Posterior vena cava (tissue), 2 donors: ENCODE measurements around the gene BARHL1. TPM values are rescaled to one million over a fixed set of nuclear protein-coding genes. Genes with fewer than 3 reads are reported as not detected.

Experiments used
- DNase-seq: peaks from one replicate; pipeline ENCODE4 v3.0.0-alpha.2; 2020; ENCODE audit warnings: low spot score
- intact Hi-C, 2 donors: fragments of 100-400 bp; cut with DNase I; formaldehyde crosslinking; loops; one replicate each; pipeline versions ENCODE4 v1.14.1 to v1.14.2; 2022 to 2023
- total RNA-seq, 2 donors: library from RNA; stranded (reverse); fragmentation: NEBNext Ultra II Directional; extraction: Animal tissue kit (Norgen Biotek cat#: 25700); gene quantifications; one replicate each; pipeline ENCODE4 v1.2.1, GENCODE V29; 2021
- donor health status: DM: yes; HTN: yes; CAD: no.
- donor health status: DM: yes; HTN: yes; CAD: no.

BARHL1 gene
- total RNA-seq, 2 donors from 2014 or later: not detected

DNA sequence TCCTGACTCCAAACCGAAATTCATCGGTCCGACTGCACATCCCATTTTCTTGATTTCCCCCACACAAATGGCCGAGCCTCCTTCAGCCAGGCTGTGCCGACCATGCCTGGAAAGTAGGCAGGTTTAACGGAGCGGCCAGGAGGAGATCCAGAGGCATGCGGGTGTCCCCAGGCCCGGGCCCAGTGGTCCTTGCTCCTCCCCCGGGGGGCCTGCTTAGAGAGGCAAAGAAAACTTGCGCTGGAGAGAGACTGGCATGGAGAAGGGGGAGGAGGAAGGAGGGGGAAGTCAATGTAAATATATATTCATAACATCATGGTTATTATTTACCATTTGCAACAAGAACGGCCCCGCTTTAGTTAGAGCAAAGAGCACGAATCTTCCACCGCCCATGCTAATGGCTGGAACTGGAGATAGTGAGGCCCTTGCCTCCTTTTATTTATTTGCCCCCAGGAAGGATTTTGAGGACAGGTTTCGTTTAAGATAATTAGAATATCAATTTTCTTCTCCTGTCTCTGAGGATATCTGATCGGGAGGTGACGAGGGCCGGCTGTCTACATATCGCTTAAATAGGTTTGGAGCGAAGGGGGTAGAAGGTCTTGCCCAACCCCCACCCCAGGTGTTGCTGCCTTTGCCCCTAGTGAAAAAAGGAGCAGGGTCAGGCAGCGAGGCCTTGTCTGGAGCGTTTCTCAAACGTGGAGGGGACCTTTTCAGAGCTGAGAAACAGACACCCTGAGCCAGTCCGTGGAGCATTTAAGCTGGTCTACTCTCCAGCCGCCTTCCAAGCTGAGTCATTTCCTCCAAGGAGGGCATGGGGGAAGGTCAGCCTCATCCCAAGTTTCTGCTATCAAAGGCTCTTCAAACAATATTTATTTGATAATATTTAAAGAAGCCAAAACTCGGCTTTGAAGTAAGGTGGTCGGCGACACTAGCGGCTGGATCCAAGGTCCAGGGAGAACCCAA is 2.5 kb downstream of the BARHL1 start:
- peak; percentile 47 for DNase-seq
- intact Hi-C loops: no loop called here

DNA sequence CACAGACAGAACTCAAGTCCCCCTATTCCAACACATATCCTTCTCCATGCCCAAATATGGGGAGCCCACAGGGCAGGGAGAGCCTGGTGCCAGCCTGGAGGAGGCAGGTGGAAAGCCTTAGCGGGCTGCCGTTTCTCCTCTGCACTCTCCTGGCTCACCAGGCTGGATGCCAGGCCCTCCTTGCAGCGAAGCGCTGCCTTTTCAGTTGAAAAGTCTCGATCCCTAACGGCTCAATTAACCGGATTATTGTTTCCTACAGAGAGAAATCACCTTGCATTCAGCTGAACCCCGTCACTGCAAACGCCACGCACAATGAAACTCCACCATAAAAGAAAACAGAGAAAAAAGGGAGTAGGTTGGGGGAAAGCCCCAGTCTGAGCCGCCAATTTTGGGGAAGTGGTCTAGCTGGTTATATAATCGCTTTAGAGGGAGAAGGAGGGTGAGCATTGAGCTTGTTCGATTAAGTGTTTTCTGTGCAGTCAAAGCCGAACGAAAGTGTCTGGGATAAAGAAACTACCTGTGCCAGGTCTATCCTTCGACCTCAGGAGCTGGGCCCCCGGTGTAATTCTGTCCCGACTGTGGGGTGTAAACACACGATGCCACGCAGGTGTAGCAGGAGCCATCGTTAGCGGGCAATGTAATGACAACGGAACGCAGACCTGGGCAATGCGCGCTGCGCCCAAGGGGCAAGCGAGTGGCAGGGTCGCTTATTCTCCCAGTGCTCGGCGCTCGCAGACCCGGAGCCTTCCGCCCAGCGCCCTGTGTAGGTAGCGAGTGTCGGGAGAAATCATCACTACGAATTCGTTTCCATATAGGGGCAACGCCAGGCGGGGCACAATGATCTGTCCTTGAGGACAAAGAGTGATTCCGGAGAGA is 3.8 kb downstream of the BARHL1 start:
- DNase-seq: peak; percentile 72
- intact Hi-C loops: no loop called here

DNA sequence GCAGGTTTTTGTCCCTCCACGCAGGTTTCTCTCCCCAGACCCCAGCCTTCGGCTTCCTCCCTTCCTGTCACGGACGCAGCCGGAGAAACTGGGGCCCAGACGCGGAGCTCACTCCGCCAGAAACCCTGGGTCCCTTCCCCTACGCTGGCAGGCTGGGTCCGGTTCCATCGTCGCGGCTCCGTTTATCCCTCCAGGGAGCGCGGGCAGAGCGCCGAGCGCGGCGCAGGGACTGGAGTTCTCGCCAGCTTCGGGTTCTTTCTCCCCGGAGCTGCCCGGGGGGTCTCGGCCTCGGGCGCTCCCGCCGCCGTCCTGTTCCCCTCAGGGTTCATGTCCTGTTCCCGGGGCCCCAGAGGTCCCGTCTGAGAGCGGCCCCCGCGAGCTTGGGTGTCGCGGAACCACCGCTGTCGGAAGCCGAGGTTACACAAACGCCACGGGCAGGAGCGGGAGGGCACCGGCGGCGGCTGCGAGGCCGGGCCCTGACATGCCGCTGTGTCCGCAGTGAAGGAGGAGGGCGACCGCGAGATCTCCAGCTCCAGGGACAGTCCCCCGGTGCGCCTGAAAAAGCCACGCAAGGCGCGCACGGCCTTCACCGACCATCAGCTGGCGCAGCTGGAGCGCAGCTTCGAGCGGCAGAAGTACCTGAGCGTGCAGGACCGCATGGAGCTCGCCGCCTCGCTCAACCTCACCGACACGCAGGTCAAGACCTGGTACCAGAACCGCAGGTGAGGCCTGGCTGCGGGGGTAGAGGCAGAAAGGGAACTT is 4.6 kb downstream of the BARHL1 start:
- peak; percentile 74 for DNase-seq
- intact Hi-C loops: no loop called here

DNA sequence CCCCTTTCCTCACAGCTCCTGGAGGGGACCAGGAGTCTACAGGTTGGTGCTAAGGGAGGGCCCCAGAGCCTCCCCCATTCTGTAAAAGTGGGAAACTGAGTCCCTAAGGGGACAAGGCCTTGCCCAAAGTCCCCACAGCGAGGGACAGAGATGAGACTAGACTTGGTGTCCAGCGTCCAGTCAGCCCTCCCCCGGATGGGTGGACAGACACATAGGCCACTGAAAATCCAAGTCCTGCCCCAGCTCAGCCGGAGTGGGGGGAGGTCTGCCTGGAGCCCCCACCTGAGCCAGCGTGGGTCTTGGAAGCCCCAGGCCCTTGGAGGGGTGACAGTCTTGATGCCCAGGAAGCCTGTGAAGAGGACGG is 5.2 kb downstream of the BARHL1 start:
- intact Hi-C loops: no loop called here
- no peak for DNase-seq

DNA sequence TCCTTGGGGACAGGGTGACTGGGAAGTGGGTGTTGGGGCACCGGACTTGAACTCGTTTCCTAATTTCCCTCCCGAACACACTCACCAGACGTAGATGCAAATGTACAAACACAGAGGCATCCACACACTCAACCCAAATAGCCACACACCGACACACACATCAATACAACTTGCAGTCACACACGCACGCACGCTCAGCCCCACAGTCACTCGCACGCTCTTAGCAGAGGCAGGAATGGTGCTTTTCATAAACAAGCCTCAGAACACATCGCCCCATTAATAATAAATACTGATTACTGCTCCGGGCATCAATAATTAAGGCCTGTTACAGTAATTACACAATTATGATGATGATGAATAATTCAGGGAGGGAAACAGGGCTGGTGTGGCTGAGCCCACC is 5.7 kb downstream of the BARHL1 start:
- no peak for DNase-seq
- intact Hi-C loops: no loop called here

DNA sequence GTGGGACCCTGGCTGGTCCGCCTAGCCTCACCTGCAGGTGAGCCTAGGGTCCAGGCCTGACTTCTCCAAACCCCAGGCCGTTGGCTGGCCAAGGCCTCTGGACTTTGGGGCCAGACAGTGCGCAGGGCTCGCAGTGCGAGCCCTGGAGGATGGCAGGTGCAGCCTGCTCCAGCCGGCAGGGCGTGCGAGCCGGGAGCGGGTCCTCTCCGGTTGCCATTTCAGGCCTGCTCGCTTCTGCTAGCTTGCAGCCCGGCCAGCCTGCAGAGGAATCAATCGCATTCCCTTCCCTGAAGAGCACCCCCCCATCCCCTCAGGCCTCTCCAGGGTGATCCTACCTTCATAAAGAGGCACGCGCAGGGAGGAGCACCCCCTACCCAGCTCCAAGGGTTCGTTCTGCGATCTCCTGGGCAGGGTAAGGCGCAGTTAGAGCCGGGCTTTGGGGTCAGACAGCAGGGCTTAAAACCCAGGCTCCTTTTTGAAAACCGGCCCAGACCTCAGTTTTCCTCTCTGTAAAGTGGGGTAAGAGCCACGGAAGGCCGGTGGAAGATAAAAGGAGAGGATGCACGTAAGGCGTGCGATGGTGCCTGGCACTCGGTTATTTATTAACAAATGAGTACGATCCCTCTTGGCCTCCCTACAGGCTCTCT is 6.2 kb downstream of the BARHL1 start:
- intact Hi-C loops: no loop called here
- DNase-seq: peak; percentile 68

DNA sequence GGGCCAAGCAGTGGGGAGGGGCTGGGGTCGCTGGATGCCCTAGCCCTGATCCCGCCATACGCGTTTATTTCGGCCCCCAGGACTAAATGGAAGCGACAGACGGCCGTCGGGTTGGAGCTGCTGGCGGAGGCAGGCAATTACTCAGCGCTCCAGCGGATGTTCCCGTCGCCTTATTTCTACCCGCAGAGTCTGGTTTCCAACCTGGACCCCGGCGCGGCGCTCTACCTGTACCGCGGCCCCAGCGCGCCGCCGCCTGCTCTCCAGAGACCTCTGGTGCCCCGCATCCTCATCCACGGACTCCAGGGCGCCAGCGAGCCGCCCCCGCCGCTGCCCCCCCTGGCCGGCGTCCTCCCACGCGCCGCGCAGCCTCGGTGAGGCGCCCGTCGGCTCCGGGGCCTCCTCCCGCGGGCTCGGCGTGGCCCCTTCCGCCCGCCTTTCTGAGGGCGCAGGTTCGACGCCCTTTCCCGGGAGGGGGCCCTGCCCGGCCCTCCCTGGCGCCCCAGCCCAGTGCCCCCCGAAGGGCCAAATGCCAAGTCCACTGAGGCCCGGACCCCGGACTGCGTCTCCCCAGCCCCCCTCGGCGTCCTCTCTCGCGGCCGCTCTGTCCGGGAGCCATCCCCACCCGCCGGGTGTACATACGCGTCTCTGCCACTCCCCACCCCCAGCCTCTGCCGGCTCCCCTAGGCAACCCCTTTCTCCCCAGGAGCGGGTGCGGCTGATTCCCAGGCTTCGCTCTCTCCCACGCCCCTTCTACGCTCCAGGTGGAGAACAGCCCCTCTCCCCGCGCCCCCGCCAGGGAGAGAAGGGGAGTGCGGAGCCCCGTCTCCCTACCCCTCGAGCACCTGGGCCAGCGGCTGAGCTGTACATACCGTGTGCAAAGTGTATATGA is 7.0 kb downstream of the BARHL1 start:
- peak; percentile 57 for DNase-seq
- intact Hi-C loops: no loop called here

DNA sequence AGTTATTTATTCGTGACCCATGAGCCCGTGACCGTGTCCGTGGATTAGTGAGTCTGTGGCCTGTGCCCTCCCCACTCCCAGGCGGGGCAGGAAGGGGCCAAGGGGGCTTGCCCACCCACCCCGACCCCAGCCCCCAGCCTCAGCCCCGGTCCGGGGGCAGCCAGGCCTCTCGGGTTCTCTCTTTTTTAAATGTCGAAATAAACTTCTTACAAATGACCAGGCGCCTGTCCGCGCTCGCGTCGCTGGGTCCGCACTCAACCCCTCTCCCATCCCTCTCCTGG is 7.6 kb downstream of the BARHL1 start:
- intact Hi-C loops: no loop called here
- DNase-seq: no peak

DNA sequence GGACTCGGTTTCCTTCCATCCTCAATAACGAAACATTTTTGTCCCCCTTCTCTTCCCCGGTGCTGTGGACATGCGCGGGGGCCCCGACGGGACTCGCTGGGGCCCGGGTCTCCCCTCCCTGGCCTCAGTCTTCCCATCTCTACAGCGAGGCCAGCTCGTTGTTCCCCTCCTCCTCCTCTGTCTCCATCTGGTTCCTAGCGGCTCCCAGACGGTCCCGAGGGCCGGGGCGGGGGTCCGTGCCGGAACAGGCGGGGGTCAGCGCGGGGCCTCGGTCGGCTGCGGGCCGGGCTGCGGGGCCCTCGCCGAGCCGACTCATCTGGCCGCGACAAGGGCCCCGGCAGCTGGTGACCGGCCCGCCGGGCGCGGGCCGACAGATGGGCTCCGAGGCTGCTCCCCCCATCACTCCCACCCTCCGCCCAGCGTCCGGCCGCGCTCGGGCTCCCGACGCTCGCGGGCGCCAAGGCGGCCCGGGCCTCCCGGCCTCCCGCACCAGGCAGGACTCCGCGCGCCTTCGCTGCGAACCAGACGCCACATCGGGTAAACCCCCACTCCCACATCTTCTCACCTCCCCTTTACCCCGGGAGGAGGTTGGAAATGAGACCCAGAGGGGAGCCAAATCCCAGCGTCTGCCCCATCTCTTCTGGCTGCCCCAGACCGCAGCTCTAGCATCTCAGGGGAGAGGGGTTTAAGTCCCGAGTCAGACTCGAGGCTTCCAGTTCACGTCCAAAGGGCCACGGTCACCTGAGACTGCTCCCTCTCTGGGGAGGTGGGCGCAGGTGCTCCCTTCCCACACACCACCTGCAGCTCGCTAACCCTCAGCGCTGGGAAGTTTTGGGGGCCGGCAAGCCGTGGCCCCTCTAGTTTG is 8.1 kb downstream of the BARHL1 start:
- intact Hi-C loops: no loop called here
- peak; percentile 50 for DNase-seq

DNA sequence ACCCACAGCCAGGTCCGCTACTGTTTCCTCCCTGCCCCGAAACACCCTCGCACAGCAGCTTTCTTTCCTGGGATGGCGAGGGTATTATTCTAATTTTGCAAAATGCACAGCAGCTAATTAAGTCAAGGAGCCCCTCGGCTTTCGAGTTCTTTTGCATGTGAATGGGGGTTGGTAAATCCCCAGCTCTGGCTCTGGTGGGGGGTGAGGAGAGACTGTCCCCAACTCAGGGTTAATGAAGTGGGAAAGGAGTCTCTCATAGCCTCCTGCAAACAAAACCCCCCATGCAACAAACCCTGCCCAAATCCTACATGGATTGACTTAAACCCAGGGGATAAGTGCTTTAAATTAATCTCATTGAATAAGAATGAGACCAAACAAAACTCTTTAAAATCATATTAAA is 8.8 kb downstream of the BARHL1 start:
- intact Hi-C loops: no loop called here
- no peak for DNase-seq

DNA sequence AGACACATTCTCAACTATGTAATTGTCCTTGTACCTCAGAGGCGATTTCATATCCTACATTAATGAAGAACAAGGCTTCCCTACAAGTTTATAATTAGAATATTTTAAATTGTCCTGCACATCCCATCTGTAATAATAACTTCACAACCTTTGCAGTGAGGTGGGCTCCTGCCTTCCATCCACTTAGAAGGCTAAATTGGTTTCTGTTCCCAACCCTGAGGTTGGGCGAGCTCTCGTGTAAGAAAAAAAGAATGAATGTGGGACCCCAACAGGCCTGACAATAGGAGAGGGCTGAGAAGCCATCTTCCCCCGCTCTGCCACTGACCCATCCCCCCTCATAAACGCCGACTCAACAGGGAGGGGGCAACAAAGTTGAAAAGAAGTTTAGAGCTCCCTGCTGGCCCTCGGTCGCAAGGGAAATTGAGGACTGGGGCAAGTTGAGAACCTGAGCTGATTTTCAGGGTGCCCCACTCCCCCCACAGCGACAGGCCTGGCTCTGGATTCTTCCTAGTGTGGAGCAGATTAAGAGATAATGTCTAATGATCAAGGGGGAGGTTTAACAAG is 9.4 kb downstream of the BARHL1 start:
- intact Hi-C loops: no loop called here
- DNase-seq: peak; percentile 45

DNA sequence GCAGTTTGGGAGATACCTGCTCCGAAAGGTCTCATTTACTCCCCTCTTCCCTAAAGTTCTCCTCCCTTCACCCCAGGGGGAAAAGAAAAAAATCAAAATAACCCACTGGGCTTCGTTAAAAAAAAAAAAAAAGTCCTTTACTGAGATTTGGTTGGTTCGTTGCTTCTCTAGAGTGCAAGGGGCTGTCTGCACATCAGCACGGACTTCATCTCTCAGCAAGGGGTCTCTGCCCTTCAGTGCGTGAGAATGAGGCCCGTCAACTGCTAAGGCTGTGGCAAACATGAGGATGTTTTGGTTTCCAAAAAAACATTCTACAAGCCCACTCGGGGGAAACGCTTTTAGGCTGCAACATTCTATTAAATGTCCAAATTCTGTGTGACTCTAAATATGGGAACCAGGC is 10.0 kb downstream of the BARHL1 start:
- DNase-seq: peak; percentile 13
- intact Hi-C loops: no loop called here

DNA sequence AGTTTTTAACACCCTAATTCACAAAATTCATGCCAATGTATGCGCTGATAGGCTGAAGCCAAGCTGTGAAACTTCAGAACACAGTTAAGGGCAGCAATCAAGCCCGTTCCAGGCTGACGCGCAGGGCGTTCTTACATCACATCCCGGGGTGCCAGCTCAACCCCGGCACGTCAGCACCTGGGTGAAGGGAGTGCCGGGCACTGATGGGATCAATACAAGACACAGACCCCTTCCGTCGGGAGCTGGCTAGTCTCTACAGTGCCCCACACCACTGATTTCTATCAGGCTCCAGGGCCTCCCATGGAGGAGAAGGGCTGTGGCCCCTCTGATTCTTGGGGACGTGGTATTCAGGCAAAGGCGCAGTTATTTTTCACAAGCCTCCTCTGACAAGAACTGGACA is 12.0 kb downstream of the BARHL1 start:
- intact Hi-C loops: loop anchor here in 1 of 2 donors (2.0 kb wide), 1 partner anchor 60 kb away; no protein-coding TSS in a partner anchor
- DNase-seq: peak; percentile 75

DNA sequence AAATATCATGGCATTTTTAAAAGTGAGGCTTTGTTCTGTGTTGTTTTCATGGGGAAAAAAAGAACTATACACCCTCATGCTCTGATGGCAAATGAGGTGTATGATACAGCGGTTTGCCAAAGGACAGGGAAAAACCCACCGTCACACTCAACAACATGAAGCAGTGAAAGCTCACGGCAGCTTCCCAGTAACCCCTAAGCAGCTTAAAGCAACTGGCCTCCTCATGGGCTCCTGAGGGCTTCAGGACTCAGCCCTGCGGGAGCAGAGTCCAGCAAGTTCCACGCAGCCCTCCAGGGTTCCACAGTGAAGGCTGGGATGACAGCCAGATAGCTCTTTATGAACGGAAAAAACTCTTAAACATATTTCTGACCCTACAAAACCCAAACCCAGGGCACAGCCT is 12.9 kb downstream of the BARHL1 start:
- peak; percentile 29 for DNase-seq
- intact Hi-C loops: loop anchor here in 1 of 2 donors (2.0 kb wide), 1 partner anchor 61 kb away; no protein-coding TSS in a partner anchor

DNA sequence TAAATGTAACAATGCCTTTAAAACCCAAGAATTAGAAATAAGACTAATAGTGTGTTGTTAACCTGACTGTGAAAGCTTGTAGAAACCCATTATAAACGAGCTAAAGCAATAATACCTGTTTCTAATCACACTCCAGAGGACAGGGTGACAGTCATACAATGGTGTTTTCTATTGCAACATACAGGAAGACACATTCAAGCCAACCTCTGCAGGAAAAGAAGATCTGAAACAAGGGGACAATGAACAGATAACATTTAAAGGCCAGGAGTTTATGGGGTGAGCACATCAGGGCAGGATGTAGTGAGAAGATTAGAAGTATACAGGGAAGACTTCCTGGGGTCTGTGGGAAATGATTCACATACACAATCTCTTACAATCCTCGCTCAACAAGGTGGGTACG is 13.8 kb downstream of the BARHL1 start:
- intact Hi-C loops: no loop called here
- no peak for DNase-seq

DNA sequence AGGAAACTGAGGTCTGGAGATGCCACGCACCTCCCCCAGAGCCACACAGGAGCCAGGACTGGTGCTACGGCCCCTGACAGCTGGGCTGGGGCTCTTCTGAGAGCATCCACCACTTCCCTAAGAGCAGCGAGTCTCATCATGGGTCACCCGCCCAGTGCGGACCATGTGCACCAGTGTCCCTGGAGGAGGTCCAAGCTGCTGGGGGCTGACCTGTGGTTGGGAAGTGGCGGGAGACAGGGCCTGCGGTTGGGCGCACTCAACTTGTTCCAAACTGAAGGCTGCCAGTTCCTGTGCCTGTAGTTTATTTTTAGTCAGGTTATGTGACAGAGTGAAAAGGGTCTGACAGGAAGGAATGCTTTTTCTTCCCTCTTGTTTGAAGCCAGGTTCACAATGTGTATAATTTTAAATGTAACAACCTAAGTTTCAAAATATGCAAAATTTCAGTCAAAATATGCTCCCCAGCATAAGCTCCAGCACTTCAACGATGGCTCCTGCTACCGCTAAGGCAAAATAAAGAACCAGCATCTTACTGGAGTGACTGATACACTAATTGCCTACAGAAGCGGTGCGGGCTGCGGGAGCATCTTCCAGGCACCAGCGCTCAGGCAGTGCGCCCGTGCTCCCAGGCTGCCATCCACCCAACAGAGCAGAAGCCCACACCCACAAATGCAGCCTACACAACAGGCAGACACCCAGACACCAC is 14.8 kb downstream of the BARHL1 start:
- intact Hi-C loops: no loop called here
- DNase-seq: no peak
